ENCODE measurements around the gene EXO5. TPM values are rescaled to one million over a fixed set of nuclear protein-coding genes. Genes with fewer than 3 reads are reported as not detected.

The EXO5 gene
- total and polyA plus RNA-seq, 2 of the 13 experiments (the other 11 are each of a cell fraction or from before 2014, with no cell fraction given): 9.9 to 20.5 TPM

GRCh38 chr1:40476924-40477677 lies 31.5 kb upstream of the EXO5 start, which contains the start of gene ZFP69 (continued):
- TF ChIP-seq CREB1 (IDR thresholded peaks at IDR 0.05) (no peak), CREB1 (CRISPR knock-in tag; IDR thresholded peaks at IDR 0.05) (no peak), ZNF34 (CRISPR knock-in tag; IDR thresholded peaks at IDR 0.05; ENCODE audit: borderline replicate concordance) (no peak), NFKBIZ (CRISPR knock-in tag; IDR thresholded peaks at IDR 0.05) (no peak), ZFP36 (IDR thresholded peaks at IDR 0.05; ENCODE audit: borderline replicate concordance, low read depth, low read length, partially characterized antibody) (no peak), TEAD2 (CRISPR knock-in tag; IDR thresholded peaks at IDR 0.05) (no peak), XRCC5 (optimal IDR thresholded peaks at IDR 0.05; ENCODE audit: low read length) (no peak), HOXA9 (CRISPR knock-in tag; IDR thresholded peaks at IDR 0.05; ENCODE audit: borderline replicate concordance) (no peak), SMAD1 (CRISPR knock-in tag; IDR thresholded peaks at IDR 0.05; ENCODE audit: borderline replicate concordance, low read depth) (no peak), NKX3-1 (CRISPR knock-in tag; IDR thresholded peaks at IDR 0.05) (no peak; the same call in 1 of the 2 replicates), HMGA1 (CRISPR knock-in tag; conservative IDR thresholded peaks at IDR 0.05) (no peak), ZNF557 (CRISPR knock-in tag; IDR thresholded peaks at IDR 0.05) (no peak), ZNF816 (CRISPR knock-in tag; IDR thresholded peaks at IDR 0.05; ENCODE audit: borderline replicate concordance) (no peak), SRY (CRISPR knock-in tag; IDR thresholded peaks at IDR 0.05) (no peak), CAMTA2 (CRISPR knock-in tag; IDR thresholded peaks at IDR 0.05; ENCODE audit: borderline replicate concordance) (peak; percentile 51; the same call in 1 of the 2 replicates), PHF8 (CRISPR knock-in tag; IDR thresholded peaks at IDR 0.05) (peak; percentile 67; the same call in 1 of the 2 replicates), KLF15 (CRISPR knock-in tag; IDR thresholded peaks at IDR 0.05; ENCODE audit: borderline replicate concordance) (no peak), PITX1 (CRISPR knock-in tag; IDR thresholded peaks at IDR 0.05) (no peak), ATAD3A (CRISPR knock-in tag; IDR thresholded peaks at IDR 0.05) (no peak), BRD4 (CRISPR knock-in tag; IDR thresholded peaks at IDR 0.05) (peak; percentile 65; the same call in 1 of the 2 replicates), ZNF263 (CRISPR knock-in tag; IDR thresholded peaks at IDR 0.05) (no peak), ZNF691 (CRISPR knock-in tag; IDR thresholded peaks at IDR 0.05; ENCODE audit: borderline replicate concordance, low read depth) (no peak), SKIL (CRISPR knock-in tag; IDR thresholded peaks at IDR 0.05; ENCODE audit: borderline replicate concordance) (no peak), ZNF713 (CRISPR knock-in tag; IDR thresholded peaks at IDR 0.05) (no peak), MXD4 (CRISPR knock-in tag; IDR thresholded peaks at IDR 0.05) (no peak), HMG20B (CRISPR knock-in tag; conservative IDR thresholded peaks at IDR 0.05) (no peak), ZFP36L1 (CRISPR knock-in tag; IDR thresholded peaks at IDR 0.05) (0 out of 2 replicates have a peak, but pooled peaks have one; percentile 52), BATF2 (CRISPR knock-in tag; IDR thresholded peaks at IDR 0.05) (no peak), EZH2 (conservative IDR thresholded peaks at IDR 0.05; ENCODE audit: low read depth, low read length) (no peak)
